Medulla oblongata (tissue), 1 donor: ENCODE data around the gene BMS1.
"Not testable (repeated sequence)": the region's sequence is repeated elsewhere in the genome, so short reads cannot be mapped to it uniquely, and the experiment has no call there.

Experiments used
- DNase-seq: peaks from one replicate; pipeline ENCODE4 v3.0.0-alpha.2; 2015; ENCODE audit errors: extremely low spot score

Gene BMS1

DNA sequence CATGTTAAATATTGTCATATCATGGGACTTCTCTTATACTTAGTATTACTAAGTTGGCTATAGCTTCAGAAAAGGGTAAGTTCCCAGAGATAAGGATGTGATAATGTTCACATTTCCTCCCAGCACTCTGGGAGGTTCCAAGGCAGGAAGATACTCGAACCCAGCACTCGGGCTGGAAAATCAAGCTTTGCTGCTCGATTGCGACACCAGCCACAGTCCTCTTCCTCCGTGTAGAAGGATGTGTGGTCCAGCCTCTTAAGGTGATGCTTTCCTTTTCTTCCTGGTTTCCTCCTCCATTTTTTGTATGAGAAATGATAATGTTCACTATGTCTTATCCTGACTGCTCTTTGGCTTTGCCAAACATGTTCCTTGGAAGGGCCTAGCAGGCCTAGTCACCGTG, 3.2 kb downstream of the BMS1 start:
- no peak for DNase-seq

DNA sequence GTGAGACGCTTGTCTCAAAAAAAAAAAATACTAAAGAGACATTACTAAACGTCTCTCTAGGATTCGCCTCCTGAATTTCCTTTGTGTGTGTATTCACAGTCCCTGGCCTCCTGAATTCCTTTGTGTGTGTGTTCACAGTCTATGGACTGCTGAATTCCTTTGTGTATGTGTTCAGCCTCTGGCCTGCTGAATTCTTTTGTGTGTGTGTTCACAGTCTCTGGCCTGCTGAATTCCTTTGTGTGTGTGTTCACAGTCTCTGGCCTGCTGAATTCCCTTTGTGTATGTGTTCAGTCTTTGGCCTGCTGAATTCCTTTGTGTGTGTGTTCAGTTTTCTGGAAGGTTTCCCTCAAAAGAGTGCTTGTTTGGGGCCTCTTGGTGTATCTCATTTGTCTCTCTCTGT, 8.2 kb downstream of the BMS1 start:
- DNase-seq: no peak

DNA sequence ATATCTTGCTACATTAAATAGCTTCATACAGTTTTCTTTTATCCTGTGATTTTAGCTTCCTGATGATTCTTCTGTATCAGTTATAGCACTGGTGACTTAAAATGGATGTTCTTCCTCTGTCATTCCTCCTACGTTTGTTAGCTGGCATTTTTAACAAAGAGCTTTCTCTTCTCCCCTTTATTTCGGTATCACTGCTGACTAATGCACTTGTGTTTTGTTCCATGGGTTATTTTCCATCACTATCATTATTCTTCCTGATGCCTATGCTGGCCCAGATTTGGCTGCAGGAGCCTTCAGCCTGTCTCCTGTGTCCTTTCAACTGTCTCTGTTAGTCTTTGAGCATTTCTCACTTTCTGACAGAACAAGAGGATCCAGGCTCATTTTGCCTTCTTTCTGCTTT, 13.1 kb downstream of the BMS1 start:
- DNase-seq: peak; percentile 5

DNA sequence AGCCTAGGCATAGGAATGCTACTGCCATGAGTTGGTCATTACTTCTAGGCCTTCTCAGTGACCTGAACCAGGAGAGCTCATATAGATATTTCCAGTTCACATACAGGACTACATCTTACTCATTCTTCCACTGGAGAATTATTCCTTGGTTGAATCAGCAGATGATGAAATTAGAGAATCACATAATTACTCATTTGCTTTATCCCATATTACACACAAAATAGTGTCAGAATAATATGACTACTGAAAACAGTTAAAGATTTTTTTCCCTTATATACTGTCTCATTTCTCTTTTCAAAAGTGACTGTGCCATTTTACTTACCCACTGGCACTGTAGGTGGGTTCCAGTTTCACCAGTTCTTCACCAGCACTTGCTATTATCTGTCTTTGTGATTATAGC, 18.5 kb downstream of the BMS1 start:
- DNase-seq: no peak

DNA sequence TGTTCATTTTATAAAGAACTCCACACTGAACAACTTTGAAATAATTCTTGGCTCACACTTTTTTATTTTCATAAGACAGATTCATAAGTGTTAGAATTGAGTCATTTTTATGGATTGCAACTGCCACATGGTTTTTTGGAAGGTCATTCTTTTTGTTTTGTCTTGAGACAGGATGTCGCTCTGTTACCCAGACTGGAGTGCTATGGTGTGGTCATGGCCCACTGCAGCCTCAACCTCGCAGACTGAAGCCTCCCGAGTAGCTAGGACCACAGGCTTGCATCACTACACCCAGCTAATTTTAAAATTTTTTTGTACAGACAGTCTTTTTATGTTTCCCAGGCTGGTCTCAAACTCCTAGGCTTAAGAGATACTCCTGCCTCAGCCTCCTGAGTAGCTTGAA, 20.3 kb downstream of the BMS1 start:
- no peak for DNase-seq

DNA sequence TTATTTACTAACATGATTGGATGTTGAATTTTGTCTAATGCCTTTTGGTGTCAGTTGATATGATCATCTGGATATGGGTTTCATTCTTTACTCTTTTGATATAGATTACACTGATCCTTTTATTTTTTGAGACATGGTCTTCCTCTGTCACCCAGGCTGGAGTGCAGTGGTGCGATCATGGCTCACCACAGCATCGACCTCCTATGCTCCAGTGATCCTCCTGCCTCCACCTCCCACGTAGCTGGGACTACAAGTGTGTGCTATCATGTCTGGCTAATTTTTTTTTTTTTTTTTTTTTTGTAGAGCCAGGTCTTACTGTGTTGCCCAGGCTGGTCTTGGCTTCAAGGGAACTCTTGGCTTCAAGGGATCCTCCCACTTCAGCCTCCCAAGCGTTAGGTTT, 27.1 kb downstream of the BMS1 start:
- no peak for DNase-seq

DNA sequence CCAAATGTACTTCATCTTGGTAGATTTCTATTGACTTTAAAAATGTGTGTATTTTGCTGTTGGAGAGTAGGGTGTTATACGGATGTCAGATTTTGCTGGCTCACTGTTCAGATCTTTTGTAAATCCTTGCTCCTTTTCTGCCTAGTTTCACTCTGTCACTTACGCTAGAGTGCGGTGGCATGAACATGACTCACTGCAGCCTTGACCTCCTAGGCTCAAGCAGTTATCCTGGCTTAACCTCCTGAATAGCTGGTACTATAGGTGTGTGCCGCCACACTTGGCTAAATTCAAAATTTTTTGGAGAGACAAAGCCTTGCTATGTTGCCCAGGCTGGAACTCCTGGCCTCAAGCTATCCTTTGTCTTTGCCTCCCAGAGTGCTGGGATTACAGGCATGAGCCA, 29.4 kb downstream of the BMS1 start:
- DNase-seq: no peak

DNA sequence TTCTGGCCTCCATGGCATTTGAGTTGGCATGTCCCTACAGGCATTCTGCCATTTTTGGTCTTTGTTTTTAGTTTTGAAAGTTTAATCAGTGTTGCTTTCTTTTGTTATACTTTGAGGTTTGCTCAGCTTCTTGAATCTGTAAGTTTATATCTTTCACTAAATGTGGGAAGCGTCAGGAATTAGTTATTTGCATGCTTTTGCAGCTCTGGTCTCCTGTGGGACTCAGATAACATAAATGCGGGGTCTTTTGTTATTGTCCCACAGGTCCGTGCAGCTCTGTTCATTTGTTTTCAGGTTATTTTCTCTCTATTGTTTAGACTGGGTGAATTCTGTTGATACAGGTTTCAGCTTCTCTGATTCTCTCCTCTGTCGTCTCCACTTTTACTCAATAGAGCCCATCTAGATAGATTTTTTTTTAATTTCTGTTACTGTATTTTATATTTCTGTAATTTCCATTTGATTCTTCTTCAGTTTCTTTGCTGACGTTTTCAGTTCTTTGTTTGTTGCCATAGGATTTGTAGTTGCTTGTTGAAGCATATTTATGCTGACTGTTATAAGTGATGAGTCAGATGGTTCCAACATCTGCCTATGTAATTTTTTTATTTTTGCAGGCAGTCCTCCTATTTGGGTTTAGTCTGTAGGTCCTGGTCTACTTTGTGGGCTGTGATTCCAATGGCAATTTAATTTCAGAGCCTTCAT, 31.5 kb downstream of the BMS1 start:
- DNase-seq: not testable (repeated sequence)

DNA sequence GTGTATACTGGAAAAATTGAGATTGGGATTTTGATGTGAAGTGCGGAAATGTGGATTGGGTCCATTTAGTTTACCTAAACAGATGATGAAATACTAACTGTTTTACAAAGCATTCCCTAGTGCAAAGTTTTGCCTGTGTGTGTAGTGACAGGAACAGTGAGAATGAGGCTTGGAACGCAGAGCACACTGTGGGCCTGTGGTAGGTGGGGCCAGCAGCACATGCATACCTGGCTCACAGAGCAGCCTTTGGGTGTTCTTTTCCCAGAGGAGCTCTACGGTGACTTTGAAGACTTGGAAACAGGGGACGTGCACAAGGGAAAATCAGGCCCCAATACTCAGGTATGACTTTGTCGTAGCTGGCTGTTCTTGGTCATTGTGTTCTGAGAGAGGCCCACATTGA, 33.7 kb downstream of the BMS1 start:
- DNase-seq: not testable (repeated sequence)

DNA sequence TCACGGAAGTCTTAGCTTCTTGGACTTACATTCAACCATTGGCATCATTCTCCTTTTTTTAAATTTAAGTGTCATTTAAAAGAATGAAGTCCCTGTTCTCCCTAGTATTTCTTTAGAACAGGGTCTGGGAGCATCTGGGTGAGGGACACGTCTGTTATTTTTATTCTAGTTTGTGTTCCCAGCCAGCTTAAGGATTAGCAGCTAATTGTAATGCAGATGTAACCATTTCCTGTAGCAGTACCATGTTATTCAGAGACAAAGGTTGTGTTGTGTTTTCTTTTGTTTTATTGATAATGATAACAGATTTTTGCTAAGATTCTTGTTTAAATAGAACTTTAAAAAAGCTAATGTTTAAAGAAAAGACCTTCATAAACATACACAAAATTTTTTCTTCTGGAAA, 34.3 kb downstream of the BMS1 start:
- DNase-seq: no peak

DNA sequence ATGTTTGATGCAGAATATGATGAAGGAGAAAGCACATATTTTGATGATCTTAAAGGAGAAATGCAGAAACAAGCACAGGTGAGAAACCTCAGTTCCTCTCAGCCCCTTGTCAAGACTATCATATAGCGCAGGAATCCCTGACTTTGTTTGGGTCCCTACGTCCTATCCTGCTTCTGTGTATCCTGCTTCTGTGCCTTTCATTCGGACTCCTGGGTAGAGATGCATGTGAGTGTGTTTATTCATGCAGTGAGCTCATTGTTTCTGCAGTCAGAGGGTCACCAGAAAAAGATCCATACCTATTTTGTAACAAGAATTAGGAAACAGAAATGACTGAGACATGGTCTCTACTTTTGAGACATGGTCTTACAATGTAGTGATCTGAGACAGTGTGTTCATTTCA, 34.8 kb downstream of the BMS1 start:
- DNase-seq: not testable (repeated sequence)

DNA sequence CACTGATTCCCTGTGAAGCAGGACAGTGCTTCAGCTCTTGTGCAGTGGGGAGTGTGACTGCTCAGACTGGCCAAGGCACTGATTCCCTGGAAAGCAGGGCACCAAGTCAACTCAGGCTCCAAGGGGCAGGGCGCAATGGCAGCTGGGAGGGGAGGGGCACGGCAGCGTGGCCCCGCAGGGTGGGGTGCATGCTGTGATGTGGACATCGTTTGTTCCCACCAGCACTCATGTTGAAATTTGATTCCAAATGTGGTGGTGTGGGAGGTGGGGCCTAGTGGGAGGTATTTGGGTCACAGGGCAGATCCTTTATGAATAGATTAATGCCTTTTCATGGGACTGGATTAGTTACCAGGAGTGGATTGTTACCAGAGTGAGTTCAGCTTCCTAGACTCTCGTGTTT, 44.2 kb downstream of the BMS1 start:
- DNase-seq: not testable (repeated sequence)

DNA sequence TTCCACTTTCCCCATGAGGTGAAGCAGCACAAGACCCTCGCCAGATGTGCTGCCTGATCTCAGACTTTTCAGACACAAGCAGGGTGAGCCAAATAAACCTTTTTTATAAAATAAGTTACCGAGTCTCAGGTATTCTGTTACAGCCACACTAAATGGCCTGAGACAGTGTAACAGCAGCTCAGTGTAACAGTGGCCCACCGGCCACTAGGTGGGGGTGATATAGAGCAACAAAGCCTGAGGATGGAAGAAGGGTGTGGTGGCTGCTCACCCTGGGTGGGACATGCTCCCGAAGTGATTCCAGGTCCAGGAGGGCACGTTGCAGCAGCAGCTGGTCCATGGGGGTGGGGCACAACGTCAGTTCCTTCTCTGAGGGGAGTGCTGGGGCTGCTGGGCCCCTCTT, 44.6 kb downstream of the BMS1 start:
- DNase-seq: no peak

DNA sequence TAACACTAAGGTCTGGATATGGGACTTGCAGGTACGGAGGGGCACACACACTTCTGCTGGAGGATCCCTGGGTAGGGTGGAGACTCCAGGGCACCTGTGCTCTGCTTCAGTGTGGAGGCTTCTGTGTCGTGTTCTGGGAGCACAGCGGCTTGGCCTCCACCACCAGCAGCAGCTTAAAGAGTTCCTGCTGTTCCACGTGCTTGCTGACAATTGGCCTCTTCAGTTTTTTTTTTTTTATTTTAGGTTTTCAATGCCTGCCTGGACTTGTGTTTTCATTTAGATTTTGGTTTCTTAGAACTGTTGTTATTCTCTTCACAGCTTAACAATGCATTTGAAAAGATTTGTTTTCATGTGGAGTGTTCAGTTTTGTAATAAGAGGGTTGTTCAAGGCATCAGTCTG, 45.8 kb downstream of the BMS1 start:
- peak; percentile 3 for DNase-seq

DNA sequence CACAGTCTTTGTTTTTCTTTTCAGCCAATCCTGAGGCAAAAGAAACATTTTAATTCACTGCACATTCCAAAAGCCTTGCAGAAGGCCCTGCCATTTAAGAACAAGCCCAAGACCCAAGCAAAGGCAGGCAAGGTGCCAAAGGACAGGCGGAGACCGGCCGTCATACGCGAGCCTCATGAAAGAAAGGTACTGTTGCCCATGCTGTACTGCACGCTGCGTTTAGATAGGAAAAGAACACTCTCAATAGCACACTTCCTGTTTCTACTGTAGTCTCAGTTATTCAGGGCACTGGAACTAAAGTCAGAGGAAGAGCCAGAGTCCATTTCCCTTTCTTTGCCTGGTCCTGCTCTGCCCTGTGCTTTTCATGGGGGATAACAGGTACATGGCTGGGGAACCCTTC, 47.6 kb downstream of the BMS1 start:
- peak; percentile 26 for DNase-seq

DNA sequence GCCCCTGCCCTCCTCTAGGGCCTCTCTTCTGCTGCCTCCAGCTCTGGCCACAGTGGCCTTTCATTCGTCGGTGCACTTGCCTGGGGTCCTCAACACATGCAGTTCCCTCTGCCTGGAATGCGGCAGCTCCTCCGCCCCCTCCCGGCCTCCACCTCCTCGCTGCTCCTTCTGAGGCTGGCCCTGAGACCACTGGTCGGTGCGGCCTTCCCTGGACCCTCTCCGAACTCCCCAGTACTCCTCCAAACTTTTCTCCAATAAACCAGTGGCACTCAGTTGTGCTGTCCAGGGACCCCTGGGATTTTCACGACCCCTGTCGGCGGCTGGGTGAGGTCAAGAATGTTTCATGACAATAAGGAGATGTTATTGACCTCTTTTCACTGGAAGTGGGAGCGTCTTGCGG, 53.5 kb downstream of the BMS1 start:
- no peak for DNase-seq

DNA sequence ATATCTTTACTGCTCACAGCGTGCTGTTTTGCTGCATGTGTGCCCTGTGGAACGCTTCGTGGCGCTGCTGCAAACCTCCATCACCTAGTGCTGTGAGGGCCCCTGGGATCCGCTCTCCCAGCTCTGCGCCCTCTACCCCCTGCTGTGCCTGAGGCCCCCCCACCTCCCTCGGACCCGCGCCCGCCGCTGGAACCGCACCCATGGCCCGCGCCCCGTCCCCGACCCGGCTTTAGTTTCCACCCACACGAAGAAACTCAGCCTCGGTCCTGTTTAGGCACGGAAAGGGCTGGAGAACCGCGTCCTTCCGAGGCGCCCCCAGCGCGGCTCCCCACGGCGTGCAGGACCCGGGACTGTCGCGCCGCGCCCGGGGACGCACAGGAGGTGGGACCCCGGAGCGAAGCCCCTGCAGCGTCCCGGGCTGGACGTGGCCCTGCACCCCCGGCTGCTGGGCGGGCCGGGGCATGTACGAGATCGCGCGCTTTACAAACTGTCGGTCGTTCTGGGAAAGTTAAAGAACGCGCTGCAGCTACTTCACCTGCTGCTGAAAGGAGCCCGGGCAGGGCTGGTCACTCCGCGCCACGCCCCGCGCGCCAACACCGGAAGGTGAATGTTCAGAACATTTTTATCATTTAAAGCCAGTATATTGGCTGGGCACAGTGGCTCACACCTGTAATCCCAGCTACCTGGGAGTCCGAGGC, 54.3 kb downstream of the BMS1 start:
- DNase-seq: no peak

DNA sequence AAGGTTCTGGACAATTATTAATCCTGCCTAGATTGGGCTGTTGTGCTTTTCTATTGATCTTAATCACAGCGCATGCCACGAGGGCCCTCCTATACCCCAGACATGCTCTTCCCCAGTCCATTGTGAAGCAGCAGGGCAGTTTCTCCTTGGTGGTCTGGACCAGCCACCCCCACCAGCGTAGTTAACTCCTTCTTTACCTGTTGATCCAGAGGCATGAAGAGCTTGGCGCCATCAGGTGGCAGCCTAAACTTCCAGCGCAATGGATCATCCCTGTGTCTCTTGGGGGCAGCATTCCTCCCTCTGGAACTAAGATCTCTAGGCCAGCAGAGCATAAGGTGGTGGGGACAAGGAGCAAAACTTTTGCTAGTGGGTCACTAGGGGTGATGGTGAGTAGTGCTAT, 62.2 kb downstream of the BMS1 start:
- DNase-seq: not testable (repeated sequence)

DNA sequence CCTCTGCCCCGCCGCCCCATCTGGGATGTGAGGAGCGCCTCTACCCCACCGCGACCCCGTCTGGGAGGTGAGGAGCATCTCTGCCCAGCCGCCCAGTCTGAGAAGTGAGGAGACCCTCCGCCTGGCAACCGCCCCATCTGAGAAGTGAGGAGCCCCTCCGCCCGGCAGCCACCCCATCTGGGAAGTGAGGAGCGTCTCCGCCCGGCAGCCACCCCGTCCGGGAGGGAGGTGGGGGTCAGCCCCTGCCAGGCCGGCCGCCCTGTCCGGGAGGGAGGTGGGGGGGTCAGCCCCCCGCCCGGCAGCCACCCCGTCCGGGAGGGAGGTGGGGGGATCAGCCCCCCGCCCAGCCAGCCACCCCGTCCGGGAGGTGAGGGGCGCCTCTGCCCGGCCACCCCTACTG, 64.7 kb downstream of the BMS1 start:
- not testable (repeated sequence) for DNase-seq

DNA sequence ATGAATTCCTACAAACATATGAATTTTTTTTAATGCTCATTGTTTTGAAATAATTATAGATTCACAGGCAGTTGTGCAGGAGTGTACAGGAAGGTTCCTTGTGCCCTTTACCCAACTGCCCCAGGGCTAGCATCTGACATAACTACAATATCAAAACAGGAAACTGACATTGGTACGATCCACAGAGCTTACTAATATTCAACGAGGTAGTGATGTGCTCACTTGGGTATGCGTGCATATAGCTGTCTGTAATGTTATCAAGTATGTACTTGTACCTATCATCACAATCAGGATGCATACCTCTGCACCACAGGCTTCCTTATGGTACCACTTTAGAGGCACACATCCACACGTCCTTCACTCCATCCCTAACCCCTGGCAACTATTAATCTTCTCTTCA, 68.3 kb downstream of the BMS1 start:
- no peak for DNase-seq

DNA sequence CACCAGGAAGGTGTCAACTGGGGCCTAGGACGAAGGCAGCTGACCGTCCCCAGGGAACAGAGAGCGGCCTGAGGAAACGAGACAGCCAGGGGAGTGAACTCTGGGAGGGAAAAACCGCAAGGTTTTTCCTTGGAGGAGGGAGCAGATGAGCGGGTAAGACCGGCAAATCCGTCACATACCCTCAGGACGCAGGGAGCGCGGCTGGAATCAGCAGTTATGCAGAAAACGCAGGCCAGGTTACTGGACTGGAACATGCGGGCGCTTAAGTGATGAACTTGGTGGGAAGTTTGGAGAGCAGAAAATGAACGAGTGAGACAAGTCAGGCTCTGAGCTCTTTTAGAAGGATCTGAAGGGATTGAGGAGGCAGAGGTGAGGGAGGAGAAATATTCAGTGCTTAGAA, 76.7 kb downstream of the BMS1 start:
- no peak for DNase-seq

DNA sequence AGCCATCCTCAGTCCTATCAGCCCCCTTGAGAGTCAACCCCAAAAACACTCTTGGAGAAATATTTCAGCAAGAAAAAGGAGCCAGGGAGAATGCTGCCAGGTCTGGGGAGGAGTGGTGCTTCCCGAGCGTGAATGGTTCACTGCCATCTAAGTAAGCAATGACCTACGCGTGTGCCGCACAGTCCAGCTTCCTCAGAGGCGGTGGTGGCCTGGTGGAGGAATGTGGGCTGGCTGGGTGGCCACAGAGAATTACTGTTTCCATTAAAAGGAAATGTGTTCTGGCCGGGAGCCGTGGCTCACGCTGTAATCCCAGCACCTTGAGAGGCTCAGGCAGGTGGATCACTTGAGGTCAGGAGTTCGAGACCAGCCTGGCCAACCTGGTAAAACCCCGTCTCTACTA, 77.4 kb downstream of the BMS1 start:
- not testable (repeated sequence) for DNase-seq

DNA sequence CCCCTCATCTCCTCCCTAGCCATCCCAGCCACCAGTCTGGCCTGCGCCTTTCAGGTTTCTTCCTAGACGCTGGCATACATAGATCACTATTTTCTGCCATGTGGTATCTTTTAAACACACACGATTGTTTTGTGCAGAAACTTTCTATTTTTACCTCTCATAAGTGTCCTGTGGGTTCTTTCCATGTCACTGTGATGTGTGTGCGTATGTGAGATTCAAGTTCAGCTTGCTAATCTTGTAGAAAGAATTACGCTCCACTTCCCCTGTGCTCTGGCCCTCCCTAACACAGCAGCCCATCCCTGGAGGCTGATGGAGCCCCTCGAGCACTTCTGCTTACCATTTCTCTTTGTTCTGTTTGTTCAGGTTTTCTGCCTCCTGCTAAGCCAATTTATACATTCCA, 80.2 kb downstream of the BMS1 start:
- DNase-seq: not testable (repeated sequence)

DNA sequence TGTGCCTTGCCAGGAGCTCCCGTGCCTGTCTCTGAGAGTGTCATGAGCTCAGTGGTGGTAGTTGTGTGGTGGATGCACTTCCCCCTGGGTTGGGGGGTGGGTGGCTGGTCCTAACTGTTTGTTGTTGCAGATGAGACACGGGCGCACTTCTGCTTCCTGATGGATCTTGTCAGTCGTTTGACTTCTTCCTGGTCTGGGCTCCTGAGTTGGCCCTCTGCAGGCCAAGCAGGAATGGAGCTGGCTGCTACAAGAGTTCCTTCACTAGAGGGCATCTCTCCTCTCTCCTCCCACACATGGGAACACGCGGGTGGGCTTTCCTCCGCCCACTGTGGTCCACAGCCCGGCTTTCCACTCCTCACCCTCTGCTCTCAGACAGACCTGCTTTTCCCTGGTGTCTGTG, 82.0 kb downstream of the BMS1 start:
- DNase-seq: no peak
